Measurements from ENCODE around the gene ITPR3.

The ITPR3 gene

DNA sequence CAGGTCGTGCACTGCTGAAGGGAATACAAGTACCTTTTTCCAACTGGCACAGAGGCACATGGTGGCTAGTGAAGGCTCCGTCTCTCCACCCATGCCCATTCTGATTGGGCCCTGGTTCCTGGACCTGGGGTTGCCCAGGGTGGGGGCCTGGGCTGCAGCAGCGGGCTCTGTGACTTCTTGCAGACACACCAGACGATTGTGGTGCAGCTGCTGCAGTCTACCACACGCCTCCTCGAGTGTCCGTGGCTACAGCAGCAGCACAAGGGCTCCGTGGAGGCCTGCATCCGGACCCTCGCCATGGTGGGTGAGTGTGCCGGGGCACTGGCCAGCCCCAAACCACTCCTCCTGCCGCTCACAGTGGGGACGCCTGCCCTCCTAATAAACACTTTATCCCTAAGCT is 61.2 kb downstream of the ITPR3 start:
- intact Hi-C loops (cut with DNase I) = no loop called here
- no peak for DNase-seq

DNA sequence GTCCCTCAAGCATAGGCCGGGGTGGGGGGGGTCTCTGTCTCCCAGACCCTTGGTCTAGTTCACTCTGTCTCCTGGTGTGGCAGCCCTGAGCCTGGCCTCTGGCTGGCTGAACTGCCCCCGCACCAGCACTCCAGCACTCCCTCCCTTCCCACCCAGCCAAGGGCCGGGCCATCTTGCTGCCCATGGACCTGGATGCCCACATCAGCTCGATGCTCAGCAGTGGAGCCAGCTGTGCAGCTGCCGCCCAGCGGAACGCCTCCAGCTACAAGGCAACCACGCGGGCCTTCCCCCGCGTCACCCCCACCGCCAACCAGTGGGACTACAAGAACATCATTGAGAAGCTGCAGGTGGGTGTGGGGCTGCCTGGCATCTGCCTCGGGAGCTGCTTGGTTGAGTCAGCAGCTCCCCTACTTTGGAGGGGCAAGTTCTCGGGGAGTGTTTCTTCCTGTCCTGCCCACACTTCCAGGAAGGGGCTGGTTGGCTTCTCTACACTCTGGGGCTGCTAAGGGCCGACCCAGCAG is 62.0 kb downstream of the ITPR3 start:
- peak; percentile 47 to 97 (median 74) for DNase-seq
- intact Hi-C loops (cut with DNase I) = no loop called here

DNA sequence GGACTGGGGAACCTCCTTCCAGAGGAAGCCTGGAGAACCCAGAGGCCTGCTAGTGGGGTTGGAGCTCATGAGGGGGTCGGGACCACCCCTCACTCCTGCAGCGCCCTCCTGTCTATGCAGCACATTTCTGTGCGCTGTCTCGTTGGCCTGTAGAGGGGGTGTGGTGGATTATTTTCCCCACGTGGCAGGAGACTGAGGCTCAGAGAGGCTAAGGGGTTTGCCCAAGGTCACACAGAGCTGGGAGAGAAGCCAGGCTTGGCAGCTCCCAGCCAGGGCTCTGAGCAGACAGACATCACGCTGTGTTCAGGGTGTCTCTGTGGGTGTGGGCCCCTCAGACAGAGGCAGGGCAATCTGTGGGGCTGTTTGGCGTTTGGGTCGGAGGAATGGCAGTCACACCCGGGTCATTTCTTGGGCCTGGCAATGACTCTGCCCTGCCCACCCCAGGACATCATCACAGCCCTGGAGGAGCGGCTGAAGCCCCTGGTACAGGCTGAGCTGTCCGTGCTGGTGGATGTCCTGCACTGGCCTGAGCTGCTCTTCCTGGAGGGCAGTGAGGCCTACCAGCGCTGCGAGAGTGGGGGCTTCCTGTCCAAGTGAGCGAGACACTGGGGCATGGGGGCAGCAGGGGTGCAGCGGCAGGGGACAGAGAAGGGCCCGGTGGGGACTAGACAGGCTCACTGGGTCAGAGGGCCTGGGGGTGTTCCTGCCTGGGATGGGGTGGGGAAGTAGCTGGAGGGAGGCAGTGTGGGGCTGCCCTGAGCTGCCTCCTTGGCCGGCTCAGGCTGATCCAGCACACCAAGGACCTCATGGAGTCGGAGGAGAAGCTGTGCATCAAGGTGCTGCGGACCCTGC is 62.7 kb downstream of the ITPR3 start:
- peak in 1 of 10 donors; percentile 69 for DNase-seq
- intact Hi-C loops (cut with DNase I) = no loop called here

DNA sequence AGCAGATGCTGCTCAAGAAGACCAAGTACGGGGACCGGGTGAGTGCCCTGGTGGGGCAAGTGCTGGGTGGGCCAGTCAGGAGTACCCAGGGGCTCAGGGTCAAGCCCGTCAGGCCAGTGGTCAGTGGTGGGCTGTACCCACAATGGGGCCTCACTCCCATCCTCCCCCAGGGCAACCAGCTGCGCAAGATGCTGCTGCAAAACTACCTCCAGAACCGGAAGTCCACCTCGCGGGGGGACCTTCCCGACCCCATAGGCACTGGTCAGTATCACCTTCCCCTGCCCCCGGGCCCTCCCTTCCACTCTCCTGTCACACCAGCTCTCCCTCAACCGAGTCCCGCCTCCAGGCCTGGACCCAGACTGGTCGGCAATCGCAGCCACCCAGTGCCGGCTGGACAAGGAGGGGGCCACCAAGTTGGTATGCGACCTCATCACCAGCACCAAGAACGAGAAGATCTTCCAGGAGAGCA is 63.3 kb downstream of the ITPR3 start:
- intact Hi-C loops (cut with DNase I) = no loop called here
- DNase-seq = peak in 2 of 10 donors; percentile 80 to 83

DNA sequence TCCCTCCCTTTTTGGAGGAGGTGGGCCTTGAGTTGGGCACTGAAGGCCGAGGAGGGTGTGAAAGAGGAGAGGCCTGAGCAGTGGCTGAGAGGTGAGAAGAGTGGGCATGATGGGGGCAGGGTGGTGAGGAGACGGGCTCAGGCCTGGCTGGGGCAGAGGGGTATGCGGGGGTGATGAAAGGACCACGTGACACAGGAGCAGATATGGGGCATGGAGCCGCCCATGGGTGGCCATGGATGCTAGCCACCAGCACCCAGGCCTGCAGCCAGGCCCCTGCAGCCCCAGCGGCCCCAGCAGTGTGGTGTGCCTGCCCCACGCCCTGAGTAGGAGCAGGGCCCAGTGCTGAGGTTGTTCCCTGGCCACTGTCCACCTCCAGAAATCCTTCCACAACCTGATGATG is 63.9 kb downstream of the ITPR3 start:
- intact Hi-C loops (cut with DNase I) = no loop called here
- peak in 1 of 10 donors; percentile 57 for DNase-seq

DNA sequence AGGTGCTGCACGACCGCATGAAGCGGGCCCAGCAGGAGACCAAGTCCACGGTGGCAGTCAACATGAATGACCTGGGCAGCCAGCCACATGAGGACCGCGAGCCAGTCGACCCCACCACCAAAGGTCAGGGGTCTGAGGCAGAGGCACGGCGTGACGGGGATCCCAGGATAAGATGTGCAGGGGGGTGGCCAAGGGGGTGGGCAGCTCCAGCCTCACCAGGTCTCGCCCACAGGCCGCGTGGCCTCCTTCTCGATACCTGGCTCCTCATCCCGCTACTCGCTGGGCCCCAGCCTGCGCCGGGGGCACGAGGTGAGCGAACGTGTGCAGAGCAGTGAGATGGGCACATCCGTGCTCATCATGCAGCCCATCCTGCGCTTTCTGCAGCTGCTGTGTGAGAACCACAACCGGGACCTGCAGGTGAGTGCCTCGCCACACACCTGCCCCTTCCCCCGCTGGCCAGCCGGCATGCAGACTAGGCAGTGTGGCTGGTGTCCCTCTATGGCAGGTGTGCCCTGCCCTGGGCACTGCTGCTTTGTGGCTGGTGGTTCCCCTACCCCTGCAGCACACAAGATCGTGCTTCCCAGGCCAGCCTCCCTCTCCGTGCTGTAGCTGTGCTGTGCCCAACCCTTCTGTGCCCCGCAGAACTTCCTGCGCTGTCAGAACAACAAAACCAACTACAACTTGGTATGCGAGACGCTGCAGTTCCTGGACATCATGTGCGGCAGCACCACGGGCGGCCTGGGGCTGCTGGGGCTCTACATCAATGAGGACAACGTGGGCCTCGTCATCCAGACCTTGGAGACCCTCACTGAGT is 64.5 kb downstream of the ITPR3 start:
- peak in 2 of 10 donors; percentile 77 to 80 for DNase-seq
- intact Hi-C loops (cut with DNase I) = no loop called here

DNA sequence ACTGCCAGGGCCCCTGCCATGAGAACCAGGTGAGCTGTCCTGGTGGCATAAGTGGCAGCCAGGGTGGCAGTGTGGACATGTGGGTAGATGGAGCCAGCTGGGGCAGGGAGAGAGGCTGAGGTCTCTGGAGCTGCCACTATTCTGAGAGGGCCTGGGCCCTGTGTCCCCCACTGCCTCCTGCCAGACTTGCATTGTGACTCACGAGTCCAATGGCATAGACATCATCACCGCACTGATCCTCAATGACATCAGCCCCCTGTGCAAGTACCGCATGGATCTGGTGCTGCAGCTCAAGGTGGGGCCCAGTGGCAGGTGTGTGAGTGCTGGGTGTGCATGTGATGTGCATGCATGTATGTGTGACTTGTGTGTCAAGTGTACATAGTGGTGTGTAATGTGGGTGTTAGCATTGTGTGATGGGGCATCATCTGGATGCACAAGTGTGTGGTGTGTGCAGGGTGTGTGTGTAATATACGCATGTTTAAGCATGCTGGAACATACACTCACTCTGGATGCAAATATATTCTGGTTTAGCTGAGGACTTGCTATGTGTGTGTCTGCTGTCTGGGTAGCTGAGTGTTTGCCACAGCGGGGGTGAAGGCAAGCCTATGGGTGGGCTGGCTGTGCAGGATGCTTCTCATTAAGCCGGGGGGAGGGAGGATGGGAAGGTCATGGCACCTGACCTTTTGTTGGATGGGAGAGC is 65.3 kb downstream of the ITPR3 start:
- intact Hi-C loops (cut with DNase I) = no loop called here
- peak in 1 of 10 donors; percentile 78 for DNase-seq

DNA sequence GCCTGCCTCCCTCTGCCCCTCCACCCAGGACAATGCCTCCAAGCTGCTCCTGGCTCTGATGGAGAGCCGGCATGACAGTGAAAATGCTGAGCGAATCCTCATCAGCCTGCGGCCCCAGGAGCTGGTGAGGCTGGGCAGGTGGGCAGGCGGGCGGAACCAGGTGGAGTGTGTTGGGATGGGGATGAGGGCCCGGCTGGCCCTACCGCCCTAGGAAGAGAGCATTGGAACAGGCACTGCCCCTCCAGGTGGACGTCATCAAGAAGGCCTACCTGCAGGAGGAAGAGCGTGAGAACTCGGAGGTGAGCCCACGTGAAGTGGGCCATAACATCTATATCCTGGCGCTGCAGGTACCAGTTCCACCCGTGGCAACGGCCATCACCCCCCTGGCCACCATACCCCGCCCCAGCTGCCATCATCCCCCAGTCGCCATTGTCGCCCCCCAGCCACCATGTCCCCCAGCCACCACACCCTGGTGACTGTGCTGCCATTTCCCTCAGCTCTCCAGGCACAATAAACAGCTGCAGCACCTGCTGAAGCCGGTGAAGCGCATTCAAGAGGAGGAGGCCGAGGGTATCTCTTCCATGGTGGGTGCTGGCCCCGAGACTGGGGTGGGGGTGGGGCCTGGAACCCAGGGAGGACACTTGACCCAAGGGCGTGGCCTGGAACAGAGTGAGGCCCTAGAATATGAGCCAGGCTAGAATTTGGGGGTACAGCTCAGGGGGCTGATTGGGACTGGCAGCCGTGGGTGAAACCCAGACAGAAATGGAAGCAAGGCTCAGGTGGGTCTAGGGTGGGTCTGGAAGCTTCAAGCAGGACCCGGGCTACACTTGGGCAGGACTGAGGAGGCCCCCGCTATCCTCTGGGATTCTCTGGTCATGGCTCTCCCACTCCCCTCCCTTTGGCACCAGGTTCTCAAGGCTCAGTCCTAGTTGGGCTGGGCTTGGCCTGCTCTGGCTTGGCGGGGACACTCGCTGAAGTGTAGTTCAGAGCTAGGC is 66.2 kb downstream of the ITPR3 start:
- intact Hi-C loops (cut with DNase I) = no loop called here
- DNase-seq = peak in 2 of 10 donors; percentile 57 to 77

DNA sequence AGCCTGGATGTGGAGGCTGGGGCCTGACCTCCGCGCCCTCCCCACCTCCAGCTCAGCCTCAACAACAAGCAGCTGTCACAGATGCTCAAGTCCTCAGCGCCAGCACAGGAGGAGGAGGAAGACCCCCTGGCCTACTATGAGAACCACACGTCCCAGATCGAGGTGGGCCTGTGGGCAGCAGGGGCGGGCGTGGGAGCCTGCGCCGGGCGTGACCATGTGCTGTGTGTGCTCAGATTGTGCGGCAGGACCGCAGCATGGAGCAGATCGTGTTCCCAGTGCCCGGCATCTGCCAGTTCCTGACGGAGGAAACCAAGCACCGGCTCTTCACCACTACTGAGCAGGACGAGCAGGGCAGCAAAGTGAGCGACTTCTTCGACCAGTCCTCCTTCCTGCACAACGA is 66.9 kb downstream of the ITPR3 start:
- intact Hi-C loops (cut with DNase I) = no loop called here

DNA sequence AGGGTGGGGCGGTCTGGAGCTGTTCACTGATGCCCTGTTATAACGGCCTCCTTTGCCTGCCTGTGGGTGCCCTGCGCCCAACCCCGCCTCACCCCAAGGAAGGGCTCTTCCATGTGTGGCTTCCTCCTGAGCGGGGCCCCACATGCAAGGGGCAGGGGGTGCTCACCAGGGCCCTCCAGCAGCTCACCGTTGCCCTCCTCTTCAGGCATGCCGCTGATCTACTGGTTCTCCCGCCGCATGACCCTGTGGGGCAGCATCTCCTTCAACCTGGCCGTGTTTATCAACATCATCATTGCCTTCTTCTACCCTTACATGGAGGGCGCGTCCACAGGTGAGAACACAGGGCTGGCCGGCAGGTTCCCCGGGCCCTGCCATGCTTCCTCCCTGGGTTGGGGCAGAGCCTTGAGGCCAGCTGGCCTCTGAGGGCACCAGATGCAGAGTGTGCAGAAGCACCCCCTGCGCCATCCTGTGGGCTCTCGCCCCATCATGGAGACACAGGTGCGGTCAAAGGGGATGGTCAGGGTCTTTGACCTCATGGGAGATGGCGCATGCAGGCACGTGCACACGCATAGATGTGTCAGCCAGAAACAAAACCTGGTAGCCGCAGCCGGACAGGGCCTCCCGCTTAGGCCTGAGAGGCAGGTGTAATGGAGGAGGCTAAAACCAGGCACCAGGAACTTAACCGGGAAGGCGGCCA is 67.5 kb downstream of the ITPR3 start:
- DNase-seq = peak in 2 of 10 donors; percentile 60 to 69
- intact Hi-C loops (cut with DNase I) = no loop called here

More for the DNA sequence above, 66.9 kb downstream of the ITPR3 start:
- peak in 2 of 10 donors; percentile 64 to 72 for DNase-seq

DNA sequence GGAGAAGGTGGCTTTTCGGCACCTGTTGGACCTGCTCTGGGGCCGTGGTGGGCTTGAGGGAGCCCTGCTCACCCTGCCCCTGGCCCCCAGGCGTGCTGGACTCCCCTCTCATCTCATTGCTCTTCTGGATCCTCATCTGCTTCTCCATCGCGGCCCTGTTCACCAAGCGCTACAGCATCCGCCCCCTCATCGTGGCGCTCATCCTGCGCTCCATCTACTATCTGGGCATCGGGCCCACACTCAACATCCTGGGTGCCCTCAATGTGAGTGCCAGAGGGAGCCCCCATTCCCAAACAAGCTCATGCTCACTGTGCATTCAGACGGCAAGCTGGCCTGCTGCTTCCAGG is 68.0 kb downstream of the ITPR3 start:
- intact Hi-C loops (cut with DNase I) = no loop called here

DNA sequence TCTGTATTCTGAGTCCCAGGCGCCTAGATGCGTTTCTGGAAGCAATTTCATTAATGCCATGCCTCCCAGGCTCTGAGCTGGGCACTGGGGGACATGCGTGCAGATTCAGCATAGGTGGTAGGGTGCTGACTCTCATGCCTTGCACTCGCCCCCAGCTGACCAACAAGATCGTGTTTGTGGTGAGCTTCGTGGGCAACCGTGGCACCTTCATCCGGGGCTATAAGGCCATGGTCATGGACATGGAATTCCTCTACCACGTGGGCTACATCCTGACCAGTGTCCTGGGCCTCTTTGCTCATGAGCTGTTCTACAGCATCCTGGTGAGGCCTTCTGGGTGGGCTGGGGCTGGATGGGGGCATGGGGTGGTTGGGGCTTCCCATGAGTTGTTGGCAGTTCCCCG is 68.8 kb downstream of the ITPR3 start:
- intact Hi-C loops (cut with DNase I) = no loop called here
- DNase-seq = peak in 4 of 10 donors; percentile 4 to 76 (median 44)

More for the DNA sequence above, 68.0 kb downstream of the ITPR3 start:
- peak in 7 of 10 donors; percentile 29 to 87 (median 47) for DNase-seq

DNA sequence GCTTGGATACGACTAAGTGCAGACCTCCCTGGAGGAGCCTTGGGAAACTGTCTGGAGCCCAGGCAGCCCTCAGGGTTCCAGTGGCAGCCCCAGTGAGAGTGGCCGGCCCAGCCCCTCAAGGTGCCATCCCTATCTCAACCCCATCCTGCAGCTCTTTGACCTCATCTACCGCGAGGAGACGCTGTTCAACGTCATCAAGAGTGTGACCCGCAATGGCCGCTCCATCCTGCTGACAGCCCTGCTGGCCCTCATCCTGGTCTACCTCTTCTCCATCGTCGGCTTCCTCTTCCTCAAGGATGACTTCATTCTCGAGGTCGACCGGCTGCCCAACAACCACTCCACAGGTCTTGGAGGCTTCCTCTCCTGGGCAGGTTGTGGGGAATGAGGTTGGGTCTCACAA is 69.6 kb downstream of the ITPR3 start:
- peak in 2 of 10 donors; percentile 62 to 72 for DNase-seq
- intact Hi-C loops (cut with DNase I) = no loop called here

DNA sequence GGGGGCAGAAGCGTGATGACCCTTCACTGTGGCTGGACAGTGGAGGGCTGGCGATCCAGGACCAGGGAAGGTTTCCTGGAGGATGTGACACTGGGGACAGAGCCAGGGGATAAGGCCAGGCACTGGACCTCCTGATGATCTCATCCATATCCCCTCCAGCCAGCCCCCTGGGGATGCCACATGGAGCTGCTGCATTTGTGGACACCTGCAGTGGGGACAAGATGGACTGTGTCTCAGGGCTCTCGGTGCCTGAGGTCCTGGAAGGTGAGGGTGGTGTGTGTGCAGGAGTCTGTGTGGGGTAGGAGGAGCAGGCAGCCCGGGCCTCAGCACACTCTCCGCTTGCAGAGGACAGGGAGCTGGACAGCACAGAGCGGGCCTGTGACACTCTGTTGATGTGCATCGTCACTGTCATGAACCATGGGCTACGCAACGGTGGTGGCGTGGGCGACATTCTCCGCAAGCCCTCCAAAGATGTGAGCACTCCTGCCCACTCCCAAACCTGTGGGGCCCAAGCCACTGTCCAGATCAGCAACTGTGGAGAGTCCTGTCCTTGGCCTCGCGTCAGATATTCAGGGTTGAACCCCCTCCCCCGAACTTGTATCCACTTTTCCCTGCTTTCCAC is 70.4 kb downstream of the ITPR3 start:
- intact Hi-C loops (cut with DNase I) = no loop called here

DNA sequence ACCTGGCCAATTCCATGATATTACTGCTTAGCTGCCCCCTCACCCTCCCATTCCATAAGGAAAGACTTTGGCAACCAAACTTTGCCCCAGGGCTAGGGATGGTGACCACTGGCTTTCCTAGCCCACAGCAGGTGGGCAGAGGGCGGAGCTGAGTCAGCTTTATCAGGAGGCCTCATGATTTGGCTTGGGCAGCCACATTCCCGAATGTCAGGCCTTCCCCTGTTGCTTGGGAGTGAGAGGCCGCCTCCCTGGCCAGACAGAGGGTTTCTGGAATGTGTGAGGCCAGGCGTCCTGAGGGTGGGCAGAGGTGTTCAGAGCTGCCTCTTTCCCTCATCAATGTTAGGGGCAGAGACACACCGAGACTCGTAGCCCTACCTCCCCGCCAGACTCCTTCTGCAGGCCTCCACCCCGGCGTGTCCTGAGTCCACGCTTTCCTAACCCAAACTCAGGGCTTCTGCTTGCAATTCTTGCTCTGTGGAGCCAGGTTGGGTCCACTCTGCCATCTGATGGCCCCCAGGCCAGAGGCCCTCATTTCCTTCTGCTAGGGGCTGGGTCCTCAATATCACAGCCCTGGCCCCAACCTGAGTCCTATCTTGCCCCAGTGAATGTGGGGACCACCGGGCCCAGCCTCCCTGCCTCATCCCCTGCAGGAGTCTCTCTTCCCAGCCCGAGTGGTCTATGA is 71.1 kb downstream of the ITPR3 start:
- peak in 3 of 10 donors; percentile 1 to 75 (median 37) for DNase-seq
- intact Hi-C loops (cut with DNase I) = no loop called here

More for the DNA sequence above, 70.4 kb downstream of the ITPR3 start:
- DNase-seq = peak in 3 of 10 donors; percentile 42 to 62 (median 60)

DNA sequence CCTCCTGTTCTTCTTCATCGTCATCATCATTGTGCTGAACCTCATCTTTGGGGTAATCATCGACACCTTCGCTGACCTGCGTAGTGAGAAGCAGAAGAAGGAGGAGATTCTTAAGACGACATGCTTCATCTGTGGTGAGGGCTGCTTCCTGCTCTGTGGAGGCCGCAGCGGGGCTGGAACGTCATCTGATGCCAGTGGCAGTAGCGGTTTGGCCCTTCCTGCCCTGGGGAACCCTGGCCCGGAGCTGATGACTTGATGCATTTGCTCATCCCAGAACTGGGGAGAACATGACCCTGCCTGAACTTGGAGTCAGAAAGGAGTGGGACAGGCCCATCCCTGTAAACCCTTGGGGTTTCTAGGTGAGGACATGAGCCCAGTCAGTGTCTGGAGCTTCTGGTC is 71.6 kb downstream of the ITPR3 start:
- peak in 3 of 10 donors; percentile 25 to 69 (median 64) for DNase-seq
- intact Hi-C loops (cut with DNase I) = no loop called here
